Smooth muscle cell (in vitro differentiated cells): Measurements from ENCODE around the gene SLC7A1. TPM values are rescaled to one million over a fixed set of nuclear protein-coding genes. Genes with fewer than 3 reads are reported as not detected.

Source experiments
- DNase-seq: peaks from one replicate; lab custom pipeline; 2025; ENCODE audit not compliant: unreplicated experiment; lab: John Stamatoyannopoulos, UW
- H2AFZ ChIP-seq: fragments of 200-600 bp; sonication (generic); 2 replicates; pipeline ENCODE4 v1.6.0; 2016; ENCODE audit warnings: antibody characterized with exemption, low read depth, mild to moderate bottlenecking
- H3F3A ChIP-seq: fragments of 200-600 bp; sonication (generic); 2 replicates; pipeline ENCODE4 v1.6.0; 2017; ENCODE audit warnings: antibody characterized with exemption, low read depth
- H3K27ac ChIP-seq: fragments of 200-600 bp; sonication (generic); 2 replicates; pipeline ENCODE4 v1.5.1; 2016; ENCODE audit warnings: low read depth, mild to moderate bottlenecking
- H3K27me3 ChIP-seq: fragments of 200-600 bp; sonication (generic); 2 replicates; pipeline ENCODE4 v1.6.1; 2016; ENCODE audit warnings: low read depth, mild to moderate bottlenecking
- H3K36me3 ChIP-seq: fragments of 200-600 bp; sonication (generic); 2 replicates; pipeline ENCODE4 v1.5.1; 2016; ENCODE audit warnings: low read depth
- H3K4me1 ChIP-seq: fragments of 200-600 bp; sonication (generic); 2 replicates; pipeline ENCODE4 v1.5.1; 2016; ENCODE audit warnings: low read depth
- H3K4me2 ChIP-seq: fragments of 200-600 bp; sonication (generic); 2 replicates; pipeline ENCODE4 v1.6.0; 2016; ENCODE audit warnings: mild to moderate bottlenecking
- H3K4me3 ChIP-seq: fragments of 200-600 bp; sonication (generic); 2 replicates; pipeline ENCODE4 v1.5.1; 2016; ENCODE audit warnings: mild to moderate bottlenecking
- H3K79me2 ChIP-seq: fragments of 200-600 bp; sonication (generic); 2 replicates; pipeline ENCODE4 v1.6.0; 2016; ENCODE audit warnings: low read depth, mild to moderate bottlenecking
- H3K9ac ChIP-seq: fragments of 200-600 bp; sonication (generic); 2 replicates; pipeline ENCODE4 v1.6.0; 2016; ENCODE audit warnings: low read depth
- H3K9me3 ChIP-seq: fragments of 200-600 bp; sonication (generic); replicated peaks from 2 replicates; pipeline ENCODE4 v1.5.1; 2016; ENCODE audit warnings: low read depth
- H4K20me1 ChIP-seq: fragments of 200-600 bp; sonication (generic); 2 replicates; pipeline ENCODE4 v1.6.0; 2016; ENCODE audit warnings: low read depth
- CTCF ChIP-seq: fragments of 200-600 bp; sonication (generic); IDR thresholded peaks from 2 replicates; pipeline ENCODE4 v1.5.1; 2017; ENCODE audit warnings: borderline replicate concordance, mild to moderate bottlenecking, antibody characterized with exemption; ENCODE audit not compliant: insufficient read depth, poor library complexity, severe bottlenecking
- WGBS: methylation state at CpG from one replicate; pipeline ENCODE4 v1.1.7; 2016; ENCODE audit warnings: low lambda C conversion rate; 5-methylcytosine and 5-hydroxymethylcytosine counted together
- polyA plus RNA-seq: library from polyadenylated mRNA; unstranded; fragments of >200 nt; fragmentation: Nextera tagmentation; extraction: Ambion mirVana; gene quantifications from 2 replicates; pipeline ENCODE4 v1.2.1, GENCODE V29; 2016
- total RNA-seq: library from RNA; depleted of rRNA; stranded (reverse); fragments of >200 nt; gene quantifications from 2 replicates; pipeline ENCODE4 v1.2.3, GENCODE V29; 2014

SLC7A1 gene
- total and polyA plus RNA-seq, 2 experiments from 2014 or later: 7.9 to 36.6 TPM

GRCh38 chr13:29597246-29597645 lies 1.8 kb upstream of the SLC7A1 start:
- DNase-seq: no peak
- no peaks in the 10 kb centered on the region for H3K36me3 ChIP-seq
- H3K79me2 ChIP-seq: peaks cover 24% of the 10 kb centered on the region
- H3K4me2 ChIP-seq: no peak overlapping the region
- 96% methylated on average over 10 of the region's 10 CpGs for WGBS
- no peak overlapping the region for H3K4me3 ChIP-seq
- H3K4me1 ChIP-seq: no peaks in the 10 kb centered on the region
- no peak for TF ChIP-seq CTCF
- H2AFZ ChIP-seq: no peak overlapping the region
- H3K27ac ChIP-seq: no peak overlapping the region
- no peaks in the 10 kb centered on the region for H3F3A ChIP-seq
- no peak overlapping the region for H3K9ac ChIP-seq
- H3K27me3 ChIP-seq: peaks cover 8% of the 10 kb centered on the region
- H4K20me1 ChIP-seq: peaks cover 6% of the 10 kb centered on the region
- H3K9me3 ChIP-seq: no peaks in the 10 kb centered on the region

- H3K4me3 ChIP-seq: peak overlapping the region; percentile 98
- peak overlapping the region; percentile 58 for H3K9ac ChIP-seq
- H4K20me1 ChIP-seq: peaks cover 13% of the 10 kb centered on the region
- no peaks in the 10 kb centered on the region for H3K9me3 ChIP-seq
- H3F3A ChIP-seq: no peaks in the 10 kb centered on the region
- TF ChIP-seq CTCF: no peak
- H2AFZ ChIP-seq: no peak overlapping the region
- peaks cover 36% of the 10 kb centered on the region for H3K79me2 ChIP-seq
- no peak overlapping the region for H3K27ac ChIP-seq
- no peak for DNase-seq
- H3K27me3 ChIP-seq: no peaks in the 10 kb centered on the region
- peak overlapping the region; percentile 88 for H3K4me2 ChIP-seq
- H3K4me1 ChIP-seq: no peaks in the 10 kb centered on the region
- no peaks in the 10 kb centered on the region for H3K36me3 ChIP-seq
- 51% methylated on average over 10 of the region's 10 CpGs for WGBS
These were observed 553 bp upstream of the SLC7A1 start for GRCh38 chr13:29596064-29596418.

GRCh38 chr13:29594710-29595379 lies 643 bp downstream of the SLC7A1 start:
- DNase-seq: peak; percentile 58
- no peaks in the 10 kb centered on the region for H3K36me3 ChIP-seq
- peaks cover 48% of the 10 kb centered on the region for H3K79me2 ChIP-seq
- TF ChIP-seq CTCF: no peak
- WGBS: 1% methylated on average over 54 of the region's 75 CpGs
- peak overlapping the region; percentile 96 for H3K27ac ChIP-seq
- H3K4me2 ChIP-seq: peak overlapping the region; percentile 92
- H3F3A ChIP-seq: no peaks in the 10 kb centered on the region
- peak overlapping the region; percentile 94 for H3K9ac ChIP-seq
- no peaks in the 10 kb centered on the region for H3K4me1 ChIP-seq
- H4K20me1 ChIP-seq: peaks cover 25% of the 10 kb centered on the region
- peak overlapping the region; percentile 65 for H2AFZ ChIP-seq
- no peaks in the 10 kb centered on the region for H3K27me3 ChIP-seq
- no peaks in the 10 kb centered on the region for H3K9me3 ChIP-seq
- H3K4me3 ChIP-seq: peak overlapping the region; percentile 98

- TF ChIP-seq CTCF: no peak
- Histone ChIP-seq H3K27ac (peak overlapping the region; percentile 96), H4K20me1 (peaks cover 31% of the 10 kb centered on the region), H3K4me1 (peaks cover 4% of the 10 kb centered on the region), H3K27me3 (no peaks in the 10 kb centered on the region), H3K4me2 (peak overlapping the region; percentile 92), H3K9me3 (no peaks in the 10 kb centered on the region), H3K9ac (peak overlapping the region; percentile 94), H2AFZ (no peak overlapping the region), H3K79me2 (peaks cover 54% of the 10 kb centered on the region), H3K4me3 (peak overlapping the region; percentile 98), H3K36me3 (no peaks in the 10 kb centered on the region), H3F3A (no peaks in the 10 kb centered on the region)
- DNase-seq: no peak
- 6% methylated on average over 9 of the region's 9 CpGs for whole genome bisulfite sequencing
These were observed 1.2 kb downstream of the SLC7A1 start for GRCh38 chr13:29594303-29594709.
